Stimulated activated CD4-positive, alpha-beta T cell treated with anti-CD3 and anti-CD28 coated beads, Interleukin-4, amount 100 ng/mL, for 24 hours (primary cell): ENCODE results near the gene C4orf50.
"Not testable (repeated sequence)": the region's sequence is repeated elsewhere in the genome, so short reads cannot be mapped to it uniquely, and the experiment has no call there.

Source experiments
- DNase-seq: peaks from one replicate; pipeline ENCODE4 v3.0.0-alpha.2; 2020

C4orf50 gene

GRCh38 chr4:6012200-6012599 is 6.0 kb downstream of the C4orf50 start:
- no peak for DNase-seq

- no peak for DNase-seq
These were observed 6.5 kb downstream of the C4orf50 start for GRCh38 chr4:6011686-6012085.

- DNase-seq, result no peak
These were observed 7.0 kb downstream of the C4orf50 start for GRCh38 chr4:6011271-6011671.

- DNase-seq, result no peak
These were observed 7.4 kb downstream of the C4orf50 start for GRCh38 chr4:6010789-6011188.

- no peak for DNase-seq
These were observed 8.8 kb downstream of the C4orf50 start for GRCh38 chr4:6009452-6009851.

GRCh38 chr4:6008766-6009385 is 9.4 kb downstream of the C4orf50 start:
- DNase-seq, result no peak

- DNase-seq, result no peak
These were observed 10.1 kb downstream of the C4orf50 start for GRCh38 chr4:6008092-6008551.

GRCh38 chr4:6005175-6005574 is 13.1 kb downstream of the C4orf50 start:
- no peak for DNase-seq

GRCh38 chr4:6003485-6003884 is 14.7 kb downstream of the C4orf50 start:
- DNase-seq, result not testable (repeated sequence)

- DNase-seq, result no peak
These were observed 15.3 kb downstream of the C4orf50 start for GRCh38 chr4:6002926-6003325.

GRCh38 chr4:6002492-6002833 is 15.8 kb downstream of the C4orf50 start:
- no peak for DNase-seq

- DNase-seq, result no peak
These were observed 16.3 kb downstream of the C4orf50 start for GRCh38 chr4:6001680-6002491.

- DNase-seq, result no peak
These were observed 18.3 kb downstream of the C4orf50 start for GRCh38 chr4:5999830-6000365.

- no peak for DNase-seq
These were observed 18.9 kb downstream of the C4orf50 start for GRCh38 chr4:5999356-5999755.

GRCh38 chr4:5998333-5998936 is 19.8 kb downstream of the C4orf50 start:
- peak; percentile 50 for DNase-seq

- DNase-seq, result no peak
These were observed 21.6 kb downstream of the C4orf50 start for GRCh38 chr4:5996641-5997040.

GRCh38 chr4:5995901-5996623 is 22.2 kb downstream of the C4orf50 start:
- no peak for DNase-seq

- DNase-seq, result no peak
These were observed 24.1 kb downstream of the C4orf50 start for GRCh38 chr4:5993876-5994811.

- not testable (repeated sequence) for DNase-seq
These were observed 24.9 kb downstream of the C4orf50 start for GRCh38 chr4:5993346-5993745.

GRCh38 chr4:5992828-5993321 is 25.4 kb downstream of the C4orf50 start:
- no peak for DNase-seq

- DNase-seq, result no peak
These were observed 25.9 kb downstream of the C4orf50 start for GRCh38 chr4:5992171-5992827.
